ENCODE measurements around the gene CBX6. TPM values are rescaled to one million over a fixed set of nuclear protein-coding genes. Genes with fewer than 3 reads are reported as not detected.

Gene CBX6
- total and polyA plus RNA-seq, 8 donors = 8.9 to 46.0 (median 25.9) TPM

GRCh38 chr22:38878001-38878400, 6.0 kb upstream of the CBX6 start:
- Histone ChIP-seq H3K4me1 (peaks cover 18 to 34% (median 30%) of the 10 kb centered on the region in 4 donors), H3K36me3 (no peaks in the 10 kb centered on the region), H3K9me3 (no peaks in the 10 kb centered on the region), H3K27ac (no peak overlapping the region), H3K4me3 (no peak overlapping the region), H3K27me3 (no peaks in the 10 kb centered on the region)
- 81 to 92% (median 86%) methylated on average over 4 of the region's 4 CpGs for WGBS, 5 donors
- intact Hi-C loops (cut with DNase I; ENCODE audit: low total_unique reads) = no loop called here
- TF ChIP-seq EP300 (IDR thresholded peaks at IDR 0.05) (no peak), POLR2A (IDR thresholded peaks at IDR 0.05) (no peak), POLR2AphosphoS5 (IDR thresholded peaks at IDR 0.05) (no peak)
- TF ChIP-seq, protein P1, sequence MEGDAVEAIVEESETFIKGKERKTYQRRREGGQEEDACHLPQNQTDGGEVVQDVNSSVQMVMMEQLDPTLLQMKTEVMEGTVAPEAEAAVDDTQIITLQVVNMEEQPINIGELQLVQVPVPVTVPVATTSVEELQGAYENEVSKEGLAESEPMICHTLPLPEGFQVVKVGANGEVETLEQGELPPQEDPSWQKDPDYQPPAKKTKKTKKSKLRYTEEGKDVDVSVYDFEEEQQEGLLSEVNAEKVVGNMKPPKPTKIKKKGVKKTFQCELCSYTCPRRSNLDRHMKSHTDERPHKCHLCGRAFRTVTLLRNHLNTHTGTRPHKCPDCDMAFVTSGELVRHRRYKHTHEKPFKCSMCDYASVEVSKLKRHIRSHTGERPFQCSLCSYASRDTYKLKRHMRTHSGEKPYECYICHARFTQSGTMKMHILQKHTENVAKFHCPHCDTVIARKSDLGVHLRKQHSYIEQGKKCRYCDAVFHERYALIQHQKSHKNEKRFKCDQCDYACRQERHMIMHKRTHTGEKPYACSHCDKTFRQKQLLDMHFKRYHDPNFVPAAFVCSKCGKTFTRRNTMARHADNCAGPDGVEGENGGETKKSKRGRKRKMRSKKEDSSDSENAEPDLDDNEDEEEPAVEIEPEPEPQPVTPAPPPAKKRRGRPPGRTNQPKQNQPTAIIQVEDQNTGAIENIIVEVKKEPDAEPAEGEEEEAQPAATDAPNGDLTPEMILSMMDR (IDR thresholded peaks at IDR 0.05) = no peak
- peak in 1 of 2 donors; percentile 0 for DNase-seq

- Histone ChIP-seq H3K36me3 (peaks cover 3% of the 10 kb centered on the region in 4 donors), H3K9me3 (no peaks in the 10 kb centered on the region), H3K4me3 (no peak overlapping the region), H3K4me1 (peaks cover 18 to 36% (median 27%) of the 10 kb centered on the region in 4 donors), H3K27ac (peak overlapping the region in 1 of 5 donors; percentile 92), H3K27me3 (no peaks in the 10 kb centered on the region)
- TF ChIP-seq, protein P1 (IDR thresholded peaks at IDR 0.05) = no peak
- TF ChIP-seq POLR2A (IDR thresholded peaks at IDR 0.05) (no peak), POLR2AphosphoS5 (IDR thresholded peaks at IDR 0.05) (no peak), EP300 (IDR thresholded peaks at IDR 0.05) (no peak)
- WGBS, 5 donors = 88 to 92% (median 89%) methylated on average over 13 of the region's 13 CpGs
- DNase-seq = peak in 1 of 2 donors; percentile 9
- intact Hi-C loops (cut with DNase I; ENCODE audit: low total_unique reads) = no loop called here
Observed at GRCh38 chr22:38874529-38875222, 2.7 kb upstream of the CBX6 start.

DNA sequence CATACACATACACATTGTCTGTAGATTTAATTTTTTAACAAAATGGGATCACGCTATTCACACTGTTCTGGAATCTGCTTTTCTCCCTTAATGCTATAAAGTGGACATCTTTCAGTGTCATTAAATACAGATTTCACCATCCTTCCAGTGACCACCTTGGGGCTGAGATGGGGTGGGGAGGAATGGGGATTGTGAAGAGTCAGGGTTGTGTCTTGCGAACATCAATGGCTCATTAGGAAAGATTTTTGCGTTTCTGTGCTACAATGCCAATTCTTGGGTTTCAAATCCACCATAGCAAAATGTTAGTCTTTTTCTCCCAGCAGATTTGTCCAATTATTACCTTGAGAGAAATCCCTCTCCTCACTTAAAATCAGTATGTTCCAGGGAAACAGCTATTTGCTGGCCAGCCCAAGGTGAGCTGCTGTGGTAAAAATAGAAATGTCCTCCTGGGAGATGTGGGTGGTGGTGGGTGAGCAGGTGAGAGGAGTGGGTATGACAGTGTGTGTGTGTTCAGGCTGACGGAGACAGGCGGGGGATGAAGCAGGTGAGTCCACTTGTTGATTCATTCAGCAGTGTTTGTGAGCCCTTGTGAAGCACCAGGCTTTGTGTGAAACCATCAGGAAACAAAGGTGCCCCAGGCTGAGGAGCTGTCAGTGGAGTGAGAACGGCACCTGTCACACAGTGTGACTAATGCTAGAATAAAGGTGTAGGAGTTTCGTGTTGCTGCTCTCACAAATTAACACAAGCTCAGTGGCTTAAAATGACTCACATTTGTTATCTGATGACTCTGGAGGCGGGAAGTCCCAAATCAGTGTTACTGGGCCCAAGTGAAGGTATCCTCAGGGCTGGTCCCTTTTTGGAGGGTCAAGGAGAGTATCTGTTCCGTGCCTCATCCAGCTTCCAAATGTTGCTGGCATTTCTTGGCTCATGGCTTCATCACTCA, 1.7 kb upstream of the CBX6 start:
- Histone ChIP-seq H3K27ac (peak overlapping the region in 4 of 5 donors; percentile 89 to 96 (median 94)), H3K4me1 (peaks cover 28 to 45% (median 36%) of the 10 kb centered on the region in 4 donors), H3K36me3 (peaks cover 6 to 9% (median 8%) of the 10 kb centered on the region in 4 donors), H3K9me3 (no peaks in the 10 kb centered on the region), H3K27me3 (no peaks in the 10 kb centered on the region), H3K4me3 (peak overlapping the region in 3 of 4 donors; percentile 58 to 88 (median 86))
- no peak for TF ChIP-seq POLR2AphosphoS5 (IDR thresholded peaks at IDR 0.05)
- no peak for TF ChIP-seq EP300 (IDR thresholded peaks at IDR 0.05)
- TF ChIP-seq POLR2A (IDR thresholded peaks at IDR 0.05) = no peak
- TF ChIP-seq, protein P1 (IDR thresholded peaks at IDR 0.05) = no peak
- 56 to 69% (median 68%) methylated on average over 9 of the region's 9 CpGs for WGBS, 5 donors
- peak; percentile 25 to 42 for DNase-seq
- intact Hi-C loops (cut with DNase I; ENCODE audit: low total_unique reads) = no loop called here

DNA sequence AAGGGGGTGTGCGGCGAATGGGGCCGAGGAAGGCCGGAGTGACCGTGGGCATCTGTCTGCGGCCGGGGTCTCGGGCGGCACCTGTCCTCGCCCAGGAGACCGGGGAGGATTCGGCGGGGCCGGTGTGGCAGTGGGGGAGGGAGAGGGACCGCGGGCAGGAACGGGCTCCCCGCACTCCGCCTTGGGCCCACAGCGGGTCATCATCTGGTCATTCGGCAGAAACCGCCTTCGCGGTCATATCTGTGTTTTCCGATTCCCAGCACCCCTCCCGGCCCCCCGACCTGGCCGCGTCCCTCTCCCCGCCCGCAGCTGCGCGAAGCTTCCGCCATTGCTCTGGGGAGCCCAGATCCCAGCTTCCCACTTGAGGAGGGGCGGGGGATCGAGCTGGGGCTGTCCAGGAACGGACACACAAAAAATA, 824 bp upstream of the CBX6 start:
- Histone ChIP-seq H3K9me3 (no peaks in the 10 kb centered on the region), H3K27me3 (no peaks in the 10 kb centered on the region), H3K4me1 (peaks cover 35 to 54% (median 42%) of the 10 kb centered on the region in 4 donors), H3K27ac (peak overlapping the region; percentile 89 to 96 (median 92)), H3K36me3 (peaks cover 6 to 17% (median 15%) of the 10 kb centered on the region in 4 donors), H3K4me3 (peak overlapping the region; percentile 58 to 88 (median 82))
- intact Hi-C loops (cut with DNase I; ENCODE audit: low total_unique reads) = no loop called here
- peak; percentile 51 to 90 for DNase-seq
- 0 to 3% (median 0%) methylated on average over 25 to 37 of the region's 37 CpGs for WGBS, 5 donors
- TF ChIP-seq POLR2AphosphoS5 (IDR thresholded peaks at IDR 0.05) (peak in 2 of 3 donors; percentile 31 to 38), EP300 (IDR thresholded peaks at IDR 0.05) (no peak), POLR2A (IDR thresholded peaks at IDR 0.05) (no peak)
- TF ChIP-seq, protein P1 (IDR thresholded peaks at IDR 0.05) = no peak
